Caco-2 (cell line): ENCODE measurements around the gene SMAGP. TPM values are rescaled to one million over a fixed set of nuclear protein-coding genes. Genes with fewer than 3 reads are reported as not detected.

ENCODE experiments used
- BruUV-seq: library from RNA; stranded (reverse); fragments of 400-500 nt; replicated peaks from 2 replicates; lab custom pipeline; 2021; lab: Mats Ljungman, UMichigan
- CTCF ChIA-PET: fragments of 300-600 bp; sonication (Branson Sonifier 250); formaldehyde crosslinking; loops from one replicate; lab custom pipeline; 2022; ENCODE audit warnings: antibody characterized with exemption; lab: Charles Lee
- POLR2A ChIA-PET: fragments of 300-600 bp; sonication (Branson Sonifier 250); formaldehyde crosslinking; loops from one replicate; lab custom pipeline; 2022; ENCODE audit warnings: antibody characterized with exemption; lab: Charles Lee
- DNase-seq, 2 experiments: peaks; one replicate each; pipeline versions ENCODE4 v3.0.0 to v3.0.0-alpha.2; 2020 to 2022
- H3K27me3 ChIP-seq: replicated peaks from 2 replicates; pipeline ENCODE4 v1.6.0; 2011; ENCODE audit warnings: low read length; ENCODE audit not compliant: control insufficient read depth, insufficient read depth
- H3K36me3 ChIP-seq: 2 replicates; pipeline ENCODE4 v1.5.1; 2011; ENCODE audit warnings: low read length; ENCODE audit not compliant: control insufficient read depth, insufficient read depth
- H3K4me1 ChIP-seq: fragments of 250-450 bp; sonication (Bioruptor Pico); 2 replicates; pipeline ENCODE4 v1.5.1; 2020; ENCODE audit warnings: mild to moderate bottlenecking
- H3K4me3 ChIP-seq: 2 replicates; pipeline ENCODE4 v1.5.1; 2011; ENCODE audit warnings: low read depth, mild to moderate bottlenecking, control low read depth, low read length
- H3K9me3 ChIP-seq: fragments of 250-450 bp; sonication (Bioruptor Pico); 2 replicates; pipeline ENCODE4 v1.5.1; 2020; ENCODE audit warnings: mild to moderate bottlenecking, moderate library complexity
- H3K27ac Mint-ChIP-seq: one replicate; pipeline ENCODE4 v1.8.0; 2022; ENCODE audit warnings: mixed read lengths; ENCODE audit not compliant: unreplicated experiment
- H3K27me3 Mint-ChIP-seq: one replicate; pipeline ENCODE4 v1.8.0; 2022; ENCODE audit warnings: mixed read lengths; ENCODE audit not compliant: insufficient read depth, unreplicated experiment
- H3K36me3 Mint-ChIP-seq: one replicate; pipeline ENCODE4 v1.8.0; 2022; ENCODE audit warnings: mild to moderate bottlenecking, mixed read lengths; ENCODE audit not compliant: insufficient read depth, unreplicated experiment
- H3K4me1 Mint-ChIP-seq: one replicate; pipeline ENCODE4 v1.8.0; 2022; ENCODE audit warnings: low read depth, mixed read lengths; ENCODE audit not compliant: unreplicated experiment
- H3K4me3 Mint-ChIP-seq: one replicate; pipeline ENCODE4 v1.8.0; 2022; ENCODE audit warnings: mild to moderate bottlenecking, moderate library complexity, mixed read lengths; ENCODE audit not compliant: unreplicated experiment
- H3K9me3 Mint-ChIP-seq: one replicate; pipeline ENCODE4 v1.8.0; 2022; ENCODE audit warnings: mixed read lengths; ENCODE audit not compliant: unreplicated experiment
- CTCF ChIP-seq, 2 experiments: fragments of 200-600 bp in 1 of 2; IDR thresholded peaks; 1 replicate in 1 of 2; 2 replicates in 1 of 2; pipeline versions ENCODE4 v1.5.1 to v1.8.0; 2011 to 2022; ENCODE audit warnings: antibody characterized with exemption in 1 of 2, control low read depth in 1 of 2, inconsistent platforms in 1 of 2, low read depth in 1 of 2, low read length in 1 of 2, mild to moderate bottlenecking in 1 of 2, moderate library complexity in 1 of 2; ENCODE audit not compliant: insufficient read depth in 1 of 2, severe bottlenecking in 1 of 2, unreplicated experiment in 1 of 2
- intact Hi-C: fragments of 100-400 bp; cut with micrococcal nuclease; formaldehyde crosslinking; loops from one replicate; pipeline ENCODE4 v1.10.0; 2022; ENCODE audit not compliant: unreplicated experiment
- total RNA-seq: library from RNA; stranded (reverse); gene quantifications from 2 replicates; pipeline ENCODE4 v1.2.3, GENCODE V29; 2022

SMAGP gene
- total RNA-seq, 1 experiment from 2014 or later, result 108 TPM

- POLR2A ChIA-PET, result interaction anchor here (0.5 to 2.6 kb wide), 15 partner anchors 13 to 454 kb away, joined by 3 to 39 read pairs (median 6); partner anchors contain the start of genes ATF1, CSRNP2, DAZAP2 and LETMD1
Measured at GRCh38 chr12:51217133-51217967, 52.9 kb downstream of the SMAGP start.

GRCh38 chr12:51216642-51217041 lies 53.6 kb downstream of the SMAGP start:
- intact Hi-C loops, result no loop called here
- peaks cover 6% of the 10 kb centered on the region; the same call in 1 of the 2 replicates for H3K4me1 ChIP-seq

More at GRCh38 chr12:51217133-51217967, 52.9 kb downstream of the SMAGP start:
- Mint-ChIP-seq H3K4me1 (peaks cover 15% of the 10 kb centered on the region), H3K9me3 (no peaks in the 10 kb centered on the region), H3K4me3 (peak overlapping the region; percentile 76), H3K36me3 (peaks cover 3% of the 10 kb centered on the region), H3K27me3 (no peaks in the 10 kb centered on the region), H3K27ac (peak overlapping the region; percentile 94)
- peak; percentile 26 to 39 for TF ChIP-seq CTCF (IDR thresholded peaks at IDR 0.05; ENCODE audit: insufficient read depth in 1 of 2, low read depth in 1 of 2, low read length in 1 of 2, severe bottlenecking in 1 of 2, unreplicated experiment in 1 of 2)
- intact Hi-C loops, result no loop called here
- CTCF ChIA-PET, result interaction anchor here (0.6 to 2.8 kb wide), 20 partner anchors 9 to 1920 kb away, joined by 3 to 26 read pairs (median 5); partner anchors contain the start of genes CSRNP2 and DAZAP2
- DNase-seq, result peak in 1 of 2 experiments; percentile 70
- H3K4me1 ChIP-seq, result peaks cover 6% of the 10 kb centered on the region; the same call in 1 of the 2 replicates
- peak overlapping the region; percentile 89 for H3K4me3 ChIP-seq
- H3K27me3 ChIP-seq, result no peaks in the 10 kb centered on the region
- H3K36me3 ChIP-seq, result no peaks in the 10 kb centered on the region; the same call in 1 of the 2 replicates
- H3K9me3 ChIP-seq, result no peaks in the 10 kb centered on the region
- BruUV-seq, result no TSS peak

More at GRCh38 chr12:51216642-51217041, 53.6 kb downstream of the SMAGP start:
- Mint-ChIP-seq H3K27ac (no peak overlapping the region), H3K27me3 (no peaks in the 10 kb centered on the region), H3K9me3 (no peaks in the 10 kb centered on the region), H3K4me3 (peak overlapping the region; percentile 76), H3K36me3 (no peaks in the 10 kb centered on the region), H3K4me1 (peaks cover 12% of the 10 kb centered on the region)
- Histone ChIP-seq H3K36me3 (no peaks in the 10 kb centered on the region; the same call in 1 of the 2 replicates), H3K9me3 (no peaks in the 10 kb centered on the region), H3K27me3 (no peaks in the 10 kb centered on the region), H3K4me3 (peak overlapping the region; percentile 89)
- BruUV-seq, result no TSS peak
- ChIA-PET POLR2A (interaction anchor here (0.6 to 2.6 kb wide), 4 partner anchors 22 to 187 kb away, joined by 4 to 39 read pairs (median 6); partner anchors contain the start of genes DAZAP2 and SMAGP), CTCF (interaction anchor here (0.7 to 2.8 kb wide), 4 partner anchors 21 to 133 kb away, joined by 6 to 26 read pairs (median 8); partner anchors contain the start of genes CSRNP2 and DAZAP2)
- no peak for TF ChIP-seq CTCF (IDR thresholded peaks at IDR 0.05; ENCODE audit: insufficient read depth in 1 of 2, low read depth in 1 of 2, low read length in 1 of 2, severe bottlenecking in 1 of 2, unreplicated experiment in 1 of 2)
- DNase-seq, result no peak
